ENCODE measurements around the gene GPBP1.

DNA sequence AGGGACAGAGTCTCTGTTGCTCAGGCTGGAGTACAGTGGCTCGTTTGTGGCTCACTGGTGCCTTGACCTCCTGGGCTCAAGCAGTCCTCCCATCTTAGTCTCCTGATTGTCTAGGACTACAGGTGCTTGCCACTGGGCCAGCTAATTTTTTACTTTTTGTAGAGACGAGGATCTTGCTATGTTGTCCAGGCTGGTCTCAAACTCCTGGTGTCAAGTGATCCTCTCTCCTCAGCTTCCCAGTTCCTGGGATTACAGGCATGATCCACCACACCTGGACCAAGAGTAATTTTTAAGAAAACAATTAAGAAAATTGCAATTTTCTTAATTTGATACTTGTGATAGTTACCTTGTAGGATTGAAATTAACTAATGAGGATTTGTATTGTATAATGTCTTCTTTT, 73.9 kb downstream of the GPBP1 start:
- TF ChIP-seq CTCF (IDR thresholded peaks at IDR 0.05) (no peak), POLR2A (IDR thresholded peaks at IDR 0.05) (no peak)
